ENCODE data around the gene TRIP10.

- no peak for TF ChIP-seq WRNIP1 (IDR thresholded peaks at IDR 0.05; ENCODE audit: borderline replicate concordance, low read depth, low read length)
- no peak for TF ChIP-seq REST (IDR thresholded peaks at IDR 0.05; ENCODE audit: low read depth, low read length)
- TF ChIP-seq CTCF (IDR thresholded peaks at IDR 0.05 in 2 of 3, conservative IDR thresholded peaks at IDR 0.05 in 1 of 3; ENCODE audit: control insufficient read depth in 2 of 3, extremely low read depth in 1 of 3, insufficient read depth in 1 of 3, low read depth in 3 of 3, low read length in 3 of 3): no peak
- TF ChIP-seq POLR2AphosphoS5 (IDR thresholded peaks at IDR 0.05; ENCODE audit: low read length): no peak
- no peak for TF ChIP-seq JUND (IDR thresholded peaks at IDR 0.05; ENCODE audit: low read depth, low read length)
- TF ChIP-seq USF2 (IDR thresholded peaks at IDR 0.05; ENCODE audit: borderline replicate concordance, low read depth, low read length): no peak
- no peak for TF ChIP-seq EZH2 (IDR thresholded peaks at IDR 0.05; ENCODE audit: borderline replicate concordance, control insufficient read depth, low read depth, low read length)
- TF ChIP-seq NR2C2 (IDR thresholded peaks at IDR 0.05; ENCODE audit: borderline replicate concordance, control insufficient read depth, insufficient read length, low read depth): no peak
- no peak for TF ChIP-seq MXI1 (IDR thresholded peaks at IDR 0.05; ENCODE audit: low read depth, low read length)
- no peak for TF ChIP-seq POLR2A (IDR thresholded peaks at IDR 0.05; ENCODE audit: low read depth, low read length)
- TF ChIP-seq RBBP5 (conservative IDR thresholded peaks at IDR 0.05): no peak
- no peak for TF ChIP-seq NKRF (conservative IDR thresholded peaks at IDR 0.05)
- TF ChIP-seq BCL11A (IDR thresholded peaks at IDR 0.05; ENCODE audit: low read depth, low read length): no peak
- no peak for TF ChIP-seq EGR1 (IDR thresholded peaks at IDR 0.05; ENCODE audit: borderline replicate concordance in 1 of 2, low read depth in 2 of 2, low read length in 2 of 2)
Observed at GRCh38 chr19:6694147-6694815, 45.2 kb upstream of the TRIP10 start.

Measured in GM12878 (cell line).